ENCODE results near the gene ALDH1L1. TPM values are rescaled to one million over a fixed set of nuclear protein-coding genes. Genes with fewer than 3 reads are reported as not detected.
A peak's percentile ranks its signal among the peaks of the same experiment; 100 is the strongest.
"Not testable (repeated sequence)": the region's sequence is repeated elsewhere in the genome, so short reads cannot be mapped to it uniquely, and the experiment has no call there.

ALDH1L1 gene
- total RNA-seq, 1 donor from 2014 or later: 23.1 TPM

- DNase-seq (ENCODE audit: missing footprints) (peak; percentile 91), ATAC-seq (peak; percentile 99)
- intact Hi-C loops (cut with DNase I): loop anchor here (5.0 kb wide), 1 partner anchor 92 kb away; no protein-coding TSS in a partner anchor
Observed at GRCh38 chr3:126083913-126084767, 96.2 kb downstream of the ALDH1L1 start, which contains the start of gene SLC41A3. Gene SLC41A3 (minus strand): TSS chr3:126084124. CDS start chr3:126068219, 15,905 bp downstream.

GRCh38 chr3:126083511-126083912, 96.9 kb downstream of the ALDH1L1 start:
- intact Hi-C loops (cut with DNase I): loop anchor here (5.0 kb wide), 1 partner anchor 91 kb away; no protein-coding TSS in a partner anchor
- DNase-seq (ENCODE audit: missing footprints): peak; percentile 82
- ATAC-seq: peak; percentile 69

- DNase-seq (ENCODE audit: missing footprints) (no peak), ATAC-seq (no peak)
- intact Hi-C loops (cut with DNase I): loop anchor here (5.0 kb wide), 1 partner anchor 91 kb away; no protein-coding TSS in a partner anchor
Observed at GRCh38 chr3:126083138-126083445, 97.3 kb downstream of the ALDH1L1 start.

- intact Hi-C loops (cut with DNase I): loop anchor here (5.0 kb wide), 1 partner anchor 90 kb away; no protein-coding TSS in a partner anchor
- ATAC-seq: no peak
- no peak for DNase-seq (ENCODE audit: missing footprints)
Observed at GRCh38 chr3:126082362-126083137, 97.8 kb downstream of the ALDH1L1 start.

- ATAC-seq (no peak), DNase-seq (ENCODE audit: missing footprints) (no peak)
- intact Hi-C loops (cut with DNase I): loop anchor here (5.0 kb wide), 1 partner anchor 89 kb away; no protein-coding TSS in a partner anchor
Observed at GRCh38 chr3:126081618-126082361, 98.6 kb downstream of the ALDH1L1 start.

GRCh38 chr3:126080970-126081369, 99.4 kb downstream of the ALDH1L1 start:
- intact Hi-C loops (cut with DNase I): loop anchor here (5.0 kb wide), 1 partner anchor 89 kb away; no protein-coding TSS in a partner anchor
- ATAC-seq (no peak), DNase-seq (ENCODE audit: missing footprints) (no peak)

- intact Hi-C loops (cut with DNase I): no loop called here
- ATAC-seq: no peak
- DNase-seq (ENCODE audit: missing footprints): no peak
Observed at GRCh38 chr3:126078866-126079265, 101.5 kb downstream of the ALDH1L1 start.

GRCh38 chr3:126077754-126078153, 102.6 kb downstream of the ALDH1L1 start:
- intact Hi-C loops (cut with DNase I): no loop called here
- ATAC-seq (no peak), DNase-seq (ENCODE audit: missing footprints) (no peak)

GRCh38 chr3:126076140-126076539, 104.2 kb downstream of the ALDH1L1 start:
- ATAC-seq (no peak), DNase-seq (ENCODE audit: missing footprints) (no peak)
- intact Hi-C loops (cut with DNase I): no loop called here

- intact Hi-C loops (cut with DNase I): no loop called here
- DNase-seq (ENCODE audit: missing footprints): no peak
- no peak for ATAC-seq
Observed at GRCh38 chr3:126070146-126070545, 110.2 kb downstream of the ALDH1L1 start.

- ATAC-seq: no peak
Observed at GRCh38 chr3:126067959-126068358, 112.4 kb downstream of the ALDH1L1 start.

GRCh38 chr3:126066676-126067075, 113.7 kb downstream of the ALDH1L1 start:
- ATAC-seq; DNase-seq (ENCODE audit: missing footprints); intact Hi-C loops (cut with DNase I): not testable (repeated sequence)

More at GRCh38 chr3:126067959-126068358, 112.4 kb downstream of the ALDH1L1 start:
- intact Hi-C loops (cut with DNase I): no loop called here
- DNase-seq (ENCODE audit: missing footprints): no peak

GRCh38 chr3:126065876-126066275, 114.5 kb downstream of the ALDH1L1 start:
- no peak for DNase-seq (ENCODE audit: missing footprints)
- ATAC-seq: no peak
- intact Hi-C loops (cut with DNase I): no loop called here

GRCh38 chr3:126064627-126065258, 115.6 kb downstream of the ALDH1L1 start:
- DNase-seq (ENCODE audit: missing footprints) (no peak), ATAC-seq (no peak)
- intact Hi-C loops (cut with DNase I): no loop called here

- ATAC-seq: no peak
- intact Hi-C loops (cut with DNase I): no loop called here
- no peak for DNase-seq (ENCODE audit: missing footprints)
Observed at GRCh38 chr3:126063358-126063965, 116.9 kb downstream of the ALDH1L1 start.

- intact Hi-C loops (cut with DNase I): no loop called here
- DNase-seq (ENCODE audit: missing footprints) (no peak), ATAC-seq (no peak)
Observed at GRCh38 chr3:126061301-126062032, 118.9 kb downstream of the ALDH1L1 start.

GRCh38 chr3:126060613-126061145, 119.7 kb downstream of the ALDH1L1 start:
- DNase-seq (ENCODE audit: missing footprints) (no peak), ATAC-seq (no peak)
- intact Hi-C loops (cut with DNase I): no loop called here

Data from Right ventricle myocardium inferior (tissue), 1 donor.